GM21619 (cell line): Measurements from ENCODE around the gene PCSK7.

Source experiments
- ATAC-seq: cut with Tn5 transposase; IDR thresholded peaks from one replicate; pipeline ENCODE4 v1.9.1; 2021; ENCODE audit not compliant: unreplicated experiment

Gene PCSK7

GRCh38 chr11:117170210-117170609, 61.7 kb downstream of the PCSK7 start:
- no peak for ATAC-seq

GRCh38 chr11:117169736-117170135, 62.1 kb downstream of the PCSK7 start:
- no peak for ATAC-seq

- ATAC-seq, result no peak
These were observed 65.4 kb downstream of the PCSK7 start for GRCh38 chr11:117166491-117166890.

- no peak for ATAC-seq
These were observed 71.0 kb downstream of the PCSK7 start for GRCh38 chr11:117160826-117161225.

- no peak for ATAC-seq
These were observed 72.0 kb downstream of the PCSK7 start for GRCh38 chr11:117159892-117160291.

GRCh38 chr11:117157507-117157906, 74.4 kb downstream of the PCSK7 start:
- no peak for ATAC-seq

- no peak for ATAC-seq
These were observed 77.4 kb downstream of the PCSK7 start for GRCh38 chr11:117154468-117154867.
